ENCODE results near the gene ALDH18A1. TPM values are rescaled to one million over a fixed set of nuclear protein-coding genes. Genes with fewer than 3 reads are reported as not detected.

ALDH18A1 gene
- total and polyA plus RNA-seq, 2 of the 8 experiments (the other 6 are each of a cell fraction or from before 2014, with no cell fraction given): 59.6 to 128 TPM

GRCh38 chr10:95663496-95663895, 7.0 kb upstream of the ALDH18A1 start:
- Histone ChIP-seq H3K9me3 (ENCODE audit: insufficient read depth in 2 of 2, low read depth in 1 of 2, low read length in 1 of 2) (no peaks in the 10 kb centered on the region), H3K23ac (ENCODE audit: insufficient read length) (no peak overlapping the region), H2BK20ac (ENCODE audit: low read length) (no peak overlapping the region), H3K4ac (replicated peaks; ENCODE audit: insufficient read length, low read depth, low read length) (no peak overlapping the region), H2BK12ac (ENCODE audit: low read depth, low read length) (no peak overlapping the region), H3K79me1 (ENCODE audit: low read depth, low read length) (no peaks in the 10 kb centered on the region), H2BK120ac (replicated peaks; ENCODE audit: low read depth, low read length) (no peak overlapping the region), H3K27ac (ENCODE audit: low read depth, low read length) (no peak overlapping the region), H3K14ac (ENCODE audit: insufficient read length) (no peak overlapping the region), H3K4me2 (ENCODE audit: insufficient read depth in 1 of 2, low read depth in 2 of 2, low read length in 2 of 2) (no peak overlapping the region), H3K18ac (ENCODE audit: extremely low read depth, low read length) (no peak overlapping the region), H4K8ac (ENCODE audit: extremely low read depth, insufficient read depth, low read length) (no peak overlapping the region), H3K23me2 (ENCODE audit: low read depth, low read length) (no peaks in the 10 kb centered on the region), H3K4me1 (replicated peaks in 1 of 4; ENCODE audit: control insufficient read depth in 3 of 4, insufficient read depth in 4 of 4, low read length in 3 of 4) (no peaks in the 10 kb centered on the region), H3K27me3 (replicated peaks in 1 of 4; ENCODE audit: control insufficient read depth in 3 of 4, extremely low read depth in 1 of 4, insufficient read depth in 3 of 4, low read length in 3 of 4) (no peaks in the 10 kb centered on the region), H2AFZ (ENCODE audit: low read length) (no peak overlapping the region), H3K36me3 (ENCODE audit: control insufficient read depth in 2 of 4, insufficient read depth in 4 of 4, low read length in 3 of 4) (peaks cover 0 to 11% (median 6%) of the 10 kb centered on the region in 4 experiments; a peak in 3 of 8 replicates), H2BK15ac (ENCODE audit: low read length) (no peak overlapping the region), H4K91ac (replicated peaks; ENCODE audit: insufficient read length, low read length) (no peak overlapping the region), H2AK5ac (ENCODE audit: low read depth, low read length) (no peak overlapping the region), H3K4me3 (ENCODE audit: extremely low read depth in 1 of 4, insufficient read depth in 2 of 4, low read depth in 3 of 4, low read length in 4 of 4) (no peak overlapping the region), H4K5ac (ENCODE audit: insufficient read length, low read depth, low read length) (no peak overlapping the region), H4K20me1 (replicated peaks in 1 of 2; ENCODE audit: control insufficient read depth in 1 of 2, insufficient read depth in 2 of 2, low read length in 2 of 2) (peaks cover 0 to 2% of the 10 kb centered on the region in 2 experiments), H2BK5ac (ENCODE audit: low read depth, low read length) (no peak overlapping the region), H3K79me2 (ENCODE audit: control insufficient read depth in 1 of 2, insufficient read depth in 2 of 2, low read length in 2 of 2) (no peaks in the 10 kb centered on the region), H3K9ac (replicated peaks in 1 of 4; ENCODE audit: extremely low read depth in 1 of 4, low read depth in 3 of 4, low read length in 3 of 4) (no peak overlapping the region; a peak in 1 of 7 replicates), H3K56ac (replicated peaks; ENCODE audit: insufficient read length, low read depth, low read length) (no peak overlapping the region)
- no peak for DNase-seq (ENCODE audit: low read depth in 1 of 2, low spot score in 2 of 2)
- ChIA-PET CTCF (ENCODE audit: partially characterized antibody) (interaction anchor here (1.4 kb wide), 1 partner anchor 178 kb away, joined by 3 read pairs; no protein-coding TSS in a partner anchor), POLR2A (ENCODE audit: partially characterized antibody) (interaction anchor here (1.3 to 2.0 kb wide), 2 partner anchors 14 to 29 kb away, joined by 3 to 7 read pairs; no protein-coding TSS in a partner anchor)
- 81% methylated on average over 1 of the region's 1 CpG; no CpG with 5 or more reads in 1 of the 2 experiments for WGBS, 2 experiments (ENCODE audit: extremely low coverage in 1 of 2, insufficient coverage in 1 of 2, insufficient read length in 1 of 2, insufficient replicate concordance in 2 of 2, low coverage in 1 of 2, low lambda C conversion rate in 2 of 2, missing lambda C conversion rate in 1 of 2)
- no peak for FAIRE-seq
- TF ChIP-seq SP4 (IDR thresholded peaks at IDR 0.05; ENCODE audit: low read length): no peak
- TF ChIP-seq BCL11A (IDR thresholded peaks at IDR 0.05; ENCODE audit: low read depth in 2 of 2, low read length in 2 of 2): no peak
- no peak for TF ChIP-seq CREB1 (IDR thresholded peaks at IDR 0.05)
- no peak for TF ChIP-seq RNF2 (IDR thresholded peaks at IDR 0.05; ENCODE audit: borderline replicate concordance, low read depth, low read length, missing control alignments, poor library complexity, severe bottlenecking)
- no peak for TF ChIP-seq EZH2 (IDR thresholded peaks at IDR 0.05; ENCODE audit: low read depth, low read length, severe bottlenecking)
- TF ChIP-seq ATF2 (IDR thresholded peaks at IDR 0.05; ENCODE audit: low read length): no peak
- no peak for TF ChIP-seq E2F6 (IDR thresholded peaks at IDR 0.05)
- no peak for TF ChIP-seq HDAC6 (IDR thresholded peaks at IDR 0.05; ENCODE audit: low read depth, low read length)
- no peak for TF ChIP-seq BACH1 (IDR thresholded peaks at IDR 0.05; ENCODE audit: low read length)
- no peak for TF ChIP-seq SIRT6 (IDR thresholded peaks at IDR 0.05; ENCODE audit: low read length)
- no peak for TF ChIP-seq USF2 (IDR thresholded peaks at IDR 0.05; ENCODE audit: low read length)

Data from H1 (cell line).